Daoy (cell line): ENCODE data around the gene F2R. TPM values are rescaled to one million over a fixed set of nuclear protein-coding genes. Genes with fewer than 3 reads are reported as not detected.

Source experiments
- DNase-seq: peaks from one replicate; pipeline ENCODE4 v3.0.0-alpha.2; 2015; ENCODE audit warnings: low read depth
- total RNA-seq: library from RNA; depleted of rRNA; stranded (reverse); fragments of >200 nt; shearing (Covaris generic); gene quantifications from 2 replicates; pipeline ENCODE4 v1.2.3, GENCODE V29; 2014

The F2R gene
- total RNA-seq, 1 experiment from 2014 or later, result 27.1 TPM

GRCh38 chr5:76690704-76691466, 25.0 kb upstream of the F2R start:
- peak; percentile 48 for DNase-seq

- DNase-seq, result peak; percentile 87
Measured at GRCh38 chr5:76691467-76692273, 24.3 kb upstream of the F2R start.

- DNase-seq, result no peak
Measured at GRCh38 chr5:76692274-76692540, 23.7 kb upstream of the F2R start.

GRCh38 chr5:76692651-76693050, 23.3 kb upstream of the F2R start:
- DNase-seq, result no peak

GRCh38 chr5:76693141-76693540, 22.8 kb upstream of the F2R start:
- DNase-seq, result no peak

- no peak for DNase-seq
Measured at GRCh38 chr5:76694317-76694716, 21.6 kb upstream of the F2R start.

GRCh38 chr5:76695346-76695745, 20.6 kb upstream of the F2R start:
- no peak for DNase-seq

- no peak for DNase-seq
Measured at GRCh38 chr5:76696251-76696650, 19.7 kb upstream of the F2R start.

- no peak for DNase-seq
Measured at GRCh38 chr5:76697670-76698069, 18.3 kb upstream of the F2R start.

- no peak for DNase-seq
Measured at GRCh38 chr5:76700571-76700970, 15.4 kb upstream of the F2R start.

GRCh38 chr5:76701298-76701697, 14.6 kb upstream of the F2R start:
- DNase-seq, result peak; percentile 72

- DNase-seq, result no peak
Measured at GRCh38 chr5:76703707-76704106, 12.2 kb upstream of the F2R start.

GRCh38 chr5:76704131-76704663, 11.7 kb upstream of the F2R start:
- DNase-seq, result no peak

- DNase-seq, result no peak
Measured at GRCh38 chr5:76705574-76705973, 10.4 kb upstream of the F2R start.

GRCh38 chr5:76709762-76710161, 6.2 kb upstream of the F2R start:
- peak; percentile 63 for DNase-seq

GRCh38 chr5:76710991-76711390, 4.9 kb upstream of the F2R start:
- no peak for DNase-seq

GRCh38 chr5:76714751-76715485, 1.0 kb upstream of the F2R start:
- no peak for DNase-seq

GRCh38 chr5:76715486-76715735, 515 bp upstream of the F2R start:
- no peak for DNase-seq

- peak; percentile 45 for DNase-seq
Measured at GRCh38 chr5:76716456-76717157, 681 bp downstream of the F2R start.

- no peak for DNase-seq
Measured at GRCh38 chr5:76717222-76718083, 1.5 kb downstream of the F2R start.

- DNase-seq, result peak; percentile 73
Measured at GRCh38 chr5:76718381-76718832, 2.5 kb downstream of the F2R start.
